Measurements from ENCODE around the gene DCD.

The DCD gene

GRCh38 chr12:54608156-54608555 is 40.0 kb downstream of the DCD start:
- no peak for DNase-seq (ENCODE audit: low read depth in 3 of 3)

GRCh38 chr12:54606556-54606955 is 41.6 kb downstream of the DCD start:
- no peak for DNase-seq (ENCODE audit: low read depth in 3 of 3)

DNA sequence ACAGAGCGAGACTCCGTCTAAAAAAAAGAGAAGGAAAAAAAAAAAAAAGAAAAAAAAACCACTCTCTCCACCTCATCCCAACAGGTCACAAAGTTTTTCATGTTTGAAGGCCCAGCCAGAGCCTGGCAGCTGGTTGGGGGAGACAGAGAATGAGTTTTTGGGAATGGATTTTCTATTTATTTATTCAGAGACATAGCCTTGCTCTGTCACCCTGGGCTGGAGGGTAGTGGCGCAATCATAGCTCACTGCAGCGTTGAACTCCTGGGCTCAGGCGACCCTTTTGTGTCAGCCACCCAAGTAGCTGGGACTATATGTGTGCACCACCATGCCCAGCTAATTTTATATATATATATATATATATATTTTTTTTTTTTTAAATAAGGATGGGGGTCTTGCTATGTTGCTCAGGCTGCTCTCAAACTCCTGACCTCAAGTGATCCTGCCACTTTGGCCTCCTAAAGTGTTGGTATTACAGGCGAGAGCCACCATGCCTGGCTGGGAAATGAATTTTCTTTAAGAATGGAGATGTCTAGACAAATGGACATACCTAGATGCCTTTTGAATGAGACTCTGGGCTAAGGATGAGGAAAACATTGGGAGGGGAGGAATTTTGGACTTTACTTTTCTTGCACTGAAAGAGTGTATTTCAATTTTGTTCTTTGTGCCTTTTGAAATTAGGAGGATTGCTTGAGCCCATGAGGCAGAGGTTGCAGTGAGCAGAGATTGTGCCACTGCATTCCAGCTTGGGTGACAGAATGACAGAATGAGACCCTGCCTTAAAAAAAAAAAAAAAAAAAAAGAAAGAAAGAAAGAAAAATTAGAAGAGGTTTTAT is 42.8 kb downstream of the DCD start:
- DNase-seq (ENCODE audit: low read depth in 3 of 3) = no peak

GRCh38 chr12:54604436-54604835 is 43.7 kb downstream of the DCD start:
- no peak for DNase-seq (ENCODE audit: low read depth in 3 of 3)

DNA sequence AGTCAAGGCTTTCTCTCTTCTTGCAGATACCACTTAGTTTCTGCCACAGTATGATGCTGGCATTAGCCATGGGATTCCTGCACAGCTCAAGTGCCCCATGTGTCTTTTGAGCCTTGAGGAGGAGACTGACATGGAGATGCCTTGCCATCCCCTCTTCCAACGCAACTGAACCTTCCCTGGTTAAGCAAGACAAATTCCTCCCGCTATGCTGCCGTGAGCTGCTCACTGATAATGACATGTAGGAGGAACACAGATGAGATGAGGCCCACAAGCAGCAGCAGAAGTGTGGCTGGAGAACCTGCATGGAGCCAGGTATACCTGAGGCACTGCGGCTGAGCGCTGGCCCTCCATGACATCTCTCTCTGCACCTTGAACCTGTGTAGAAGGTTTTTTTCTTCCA is 44.3 kb downstream of the DCD start:
- no peak for DNase-seq (ENCODE audit: low read depth in 3 of 3)

GRCh38 chr12:54603173-54603814 is 44.9 kb downstream of the DCD start:
- DNase-seq (ENCODE audit: low read depth in 3 of 3) = peak; percentile 34 to 47 (median 37)

DNA sequence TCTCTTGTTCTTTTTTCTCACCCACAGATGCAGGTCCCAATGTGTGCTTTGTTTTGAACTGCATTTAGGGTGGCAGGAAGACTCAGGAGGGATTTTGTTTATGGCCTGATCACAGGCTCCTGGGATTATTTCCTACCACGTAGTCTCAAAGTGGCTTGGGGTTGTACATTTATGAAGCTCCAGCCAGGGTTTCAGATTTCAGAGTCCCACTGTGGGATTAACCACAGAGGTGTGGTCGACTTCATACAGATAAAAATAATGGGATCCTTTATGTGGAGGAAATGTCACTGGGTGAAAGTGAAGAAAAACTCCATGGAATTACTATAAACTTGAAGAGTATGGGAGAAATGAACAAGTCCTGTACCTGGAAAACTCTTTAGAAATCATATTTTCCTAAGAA is 45.5 kb downstream of the DCD start:
- no peak for DNase-seq (ENCODE audit: low read depth in 3 of 3)

DNA sequence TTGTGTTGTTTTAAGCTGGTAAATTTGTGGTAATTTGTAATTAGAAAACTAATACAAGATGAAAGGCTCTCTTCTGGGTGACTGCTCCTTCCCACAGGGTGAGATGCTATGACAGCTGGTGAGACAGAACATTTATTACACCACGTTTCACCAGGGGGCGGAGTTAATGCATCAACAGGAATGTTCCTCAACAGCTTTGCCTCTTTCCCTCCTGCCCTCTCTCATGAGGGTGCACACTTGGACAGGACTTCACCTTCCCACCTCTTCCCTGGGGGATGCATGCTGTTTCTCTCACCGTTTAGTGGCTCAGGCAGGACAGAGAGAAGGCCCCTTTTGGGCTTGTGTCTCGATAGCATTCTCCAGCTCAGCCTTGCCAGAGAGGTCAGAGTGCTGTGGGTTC is 46.3 kb downstream of the DCD start:
- no peak for DNase-seq (ENCODE audit: low read depth in 3 of 3)

DNA sequence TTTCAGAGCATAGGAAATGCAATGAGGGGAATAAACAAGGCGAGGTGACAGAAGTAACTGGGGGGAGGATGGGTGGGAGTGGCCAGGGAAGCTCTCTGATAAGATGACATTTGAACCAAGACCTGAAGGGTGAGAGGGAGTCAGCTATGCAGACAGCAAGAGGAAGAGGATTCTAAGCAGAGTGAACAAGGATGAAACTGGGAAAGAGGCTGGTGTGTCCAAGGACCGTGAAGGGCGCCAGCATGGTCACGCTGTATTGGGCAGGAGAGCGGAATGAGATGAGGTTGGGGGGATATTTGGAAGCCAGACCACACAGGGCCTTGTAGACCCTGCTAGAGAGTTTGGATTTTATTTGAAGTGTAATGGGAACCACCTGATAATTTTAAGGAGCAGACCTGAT is 49.2 kb downstream of the DCD start:
- DNase-seq (ENCODE audit: low read depth in 3 of 3) = no peak

DNA sequence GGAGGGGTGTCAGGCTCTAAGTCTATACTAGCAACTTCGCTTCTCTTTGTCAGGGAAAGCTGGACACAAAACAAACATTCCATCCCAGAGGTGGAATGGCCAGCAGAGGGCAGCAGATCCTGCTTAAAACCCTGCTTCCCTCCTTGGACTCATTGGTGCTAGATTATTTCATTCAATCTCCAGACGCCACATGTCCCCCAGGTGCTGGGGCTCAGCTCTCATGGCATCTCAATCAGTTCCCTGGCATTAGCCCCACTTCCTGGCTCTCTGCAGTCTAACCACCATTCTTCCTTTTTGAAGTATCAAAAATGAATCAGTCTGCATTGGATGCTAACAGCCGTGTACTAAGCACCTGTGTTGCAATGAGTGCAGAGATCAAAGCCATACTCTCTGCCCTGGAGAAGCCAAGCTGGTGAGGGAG is 51.6 kb downstream of the DCD start:
- DNase-seq (ENCODE audit: low read depth in 3 of 3) = peak; percentile 20 to 39 (median 39)

GRCh38 chr12:54595471-54595870 is 52.7 kb downstream of the DCD start:
- DNase-seq (ENCODE audit: low read depth in 3 of 3) = no peak
